ENCODE results near the gene LRP5.

Gene LRP5

GRCh38 chr11:68392822-68393221 is 80.4 kb downstream of the LRP5 start:
- Histone ChIP-seq H3K36me3 (ENCODE audit: control insufficient read depth in 1 of 2, insufficient read depth in 2 of 2, low read depth in 1 of 2, low read length in 2 of 2) (peaks cover 15 to 45% of the 10 kb centered on the region in 2 experiments), H3K9me3 (ENCODE audit: control insufficient read depth, low read length) (no peaks in the 10 kb centered on the region), H3K79me1 (replicated peaks; ENCODE audit: low read length, poor library complexity, severe bottlenecking) (peaks cover 22% of the 10 kb centered on the region), H2BK12ac (ENCODE audit: low read length in 2 of 2) (no peak overlapping the region), H2BK120ac (ENCODE audit: low read depth, low read length) (no peak overlapping the region), H3K4ac (ENCODE audit: low read depth in 1 of 2, low read length in 2 of 2) (no peak overlapping the region), H2BK5ac (ENCODE audit: low read depth, low read length, poor library complexity, severe bottlenecking) (no peak overlapping the region), H3K23ac (ENCODE audit: low read length in 2 of 2) (no peak overlapping the region), H3K9ac (ENCODE audit: low read length) (no peak overlapping the region), H3K4me1 (ENCODE audit: control insufficient read depth, insufficient read depth, low read depth, low read length) (peaks cover 6% of the 10 kb centered on the region), H2BK15ac (ENCODE audit: low read depth, poor library complexity, severe bottlenecking) (no peak overlapping the region), H2AFZ (ENCODE audit: low read depth, low read length) (no peak overlapping the region), H3K27ac (ENCODE audit: low read length, poor library complexity, severe bottlenecking) (no peak overlapping the region), H3K14ac (ENCODE audit: low read length in 2 of 2) (no peak overlapping the region), H2AK5ac (ENCODE audit: low read length, severe bottlenecking) (no peak overlapping the region), H4K91ac (ENCODE audit: low read length) (no peak overlapping the region), H3K4me2 (ENCODE audit: low read length, poor library complexity, severe bottlenecking) (no peak overlapping the region), H3K4me3 (ENCODE audit: insufficient read depth in 1 of 2, low read depth in 1 of 2, low read length in 2 of 2) (no peak overlapping the region), H3K18ac (ENCODE audit: low read depth in 1 of 2, low read length in 2 of 2) (no peak overlapping the region), H4K8ac (ENCODE audit: low read length) (no peak overlapping the region), H3K27me3 (ENCODE audit: control insufficient read depth in 1 of 2, insufficient read depth in 1 of 2, low read length in 2 of 2) (no peaks in the 10 kb centered on the region)
- 95% methylated on average over 7 of the region's 7 CpGs for WGBS
- no peak for DNase-seq

GRCh38 chr11:68396516-68396915 is 84.1 kb downstream of the LRP5 start:
- H3K9ac ChIP-seq (ENCODE audit: low read length), result no peak overlapping the region
- H3K18ac ChIP-seq (ENCODE audit: low read depth in 1 of 2, low read length in 2 of 2), result no peak overlapping the region
- no peak overlapping the region for H3K4me2 ChIP-seq (ENCODE audit: low read length, poor library complexity, severe bottlenecking)
- H3K27ac ChIP-seq (ENCODE audit: low read length, poor library complexity, severe bottlenecking), result no peak overlapping the region
- no peak overlapping the region for H3K23ac ChIP-seq (ENCODE audit: low read length in 2 of 2)
- no peaks in the 10 kb centered on the region for H3K9me3 ChIP-seq (ENCODE audit: control insufficient read depth, low read length)
- peaks cover 0 to 31% of the 10 kb centered on the region in 2 experiments for H3K36me3 ChIP-seq (ENCODE audit: control insufficient read depth in 1 of 2, insufficient read depth in 2 of 2, low read depth in 1 of 2, low read length in 2 of 2)
- H2AK5ac ChIP-seq (ENCODE audit: low read length, severe bottlenecking), result no peak overlapping the region
- 96% methylated on average over 12 of the region's 12 CpGs for WGBS
- no peak for DNase-seq
- no peak overlapping the region for H4K8ac ChIP-seq (ENCODE audit: low read length)
- H3K14ac ChIP-seq (ENCODE audit: low read length in 2 of 2), result no peak overlapping the region
- H2BK120ac ChIP-seq (ENCODE audit: low read depth, low read length), result no peak overlapping the region
- H2BK15ac ChIP-seq (ENCODE audit: low read depth, poor library complexity, severe bottlenecking), result no peak overlapping the region
- H4K91ac ChIP-seq (ENCODE audit: low read length), result no peak overlapping the region
- no peak overlapping the region for H2BK12ac ChIP-seq (ENCODE audit: low read length in 2 of 2)
- H3K79me1 ChIP-seq (replicated peaks; ENCODE audit: low read length, poor library complexity, severe bottlenecking), result peaks cover 27% of the 10 kb centered on the region
- peaks cover 5% of the 10 kb centered on the region for H3K4me1 ChIP-seq (ENCODE audit: control insufficient read depth, insufficient read depth, low read depth, low read length)
- H3K4ac ChIP-seq (ENCODE audit: low read depth in 1 of 2, low read length in 2 of 2), result no peak overlapping the region
- no peak overlapping the region for H2AFZ ChIP-seq (ENCODE audit: low read depth, low read length)
- H3K4me3 ChIP-seq (ENCODE audit: insufficient read depth in 1 of 2, low read depth in 1 of 2, low read length in 2 of 2), result no peak overlapping the region
- no peaks in the 10 kb centered on the region for H3K27me3 ChIP-seq (ENCODE audit: control insufficient read depth in 1 of 2, insufficient read depth in 1 of 2, low read length in 2 of 2)
- H2BK5ac ChIP-seq (ENCODE audit: low read depth, low read length, poor library complexity, severe bottlenecking), result no peak overlapping the region

GRCh38 chr11:68397256-68397655 is 84.9 kb downstream of the LRP5 start:
- Histone ChIP-seq H3K79me1 (replicated peaks; ENCODE audit: low read length, poor library complexity, severe bottlenecking) (peaks cover 25% of the 10 kb centered on the region), H2BK5ac (ENCODE audit: low read depth, low read length, poor library complexity, severe bottlenecking) (no peak overlapping the region), H3K23ac (ENCODE audit: low read length in 2 of 2) (no peak overlapping the region), H3K4ac (ENCODE audit: low read depth in 1 of 2, low read length in 2 of 2) (no peak overlapping the region), H3K4me2 (ENCODE audit: low read length, poor library complexity, severe bottlenecking) (no peak overlapping the region), H3K14ac (ENCODE audit: low read length in 2 of 2) (no peak overlapping the region), H2BK12ac (ENCODE audit: low read length in 2 of 2) (no peak overlapping the region), H3K4me3 (ENCODE audit: insufficient read depth in 1 of 2, low read depth in 1 of 2, low read length in 2 of 2) (no peak overlapping the region), H3K9ac (ENCODE audit: low read length) (no peak overlapping the region), H2BK15ac (ENCODE audit: low read depth, poor library complexity, severe bottlenecking) (peak overlapping the region; percentile 19), H3K18ac (ENCODE audit: low read depth in 1 of 2, low read length in 2 of 2) (no peak overlapping the region), H2AK5ac (ENCODE audit: low read length, severe bottlenecking) (no peak overlapping the region), H4K8ac (ENCODE audit: low read length) (no peak overlapping the region), H3K27me3 (ENCODE audit: control insufficient read depth in 1 of 2, insufficient read depth in 1 of 2, low read length in 2 of 2) (no peaks in the 10 kb centered on the region), H3K27ac (ENCODE audit: low read length, poor library complexity, severe bottlenecking) (no peak overlapping the region), H2AFZ (ENCODE audit: low read depth, low read length) (no peak overlapping the region), H2BK120ac (ENCODE audit: low read depth, low read length) (no peak overlapping the region), H4K91ac (ENCODE audit: low read length) (no peak overlapping the region), H3K9me3 (ENCODE audit: control insufficient read depth, low read length) (no peaks in the 10 kb centered on the region), H3K36me3 (ENCODE audit: control insufficient read depth in 1 of 2, insufficient read depth in 2 of 2, low read depth in 1 of 2, low read length in 2 of 2) (peaks cover 5 to 33% of the 10 kb centered on the region in 2 experiments), H3K4me1 (ENCODE audit: control insufficient read depth, insufficient read depth, low read depth, low read length) (peaks cover 5% of the 10 kb centered on the region)
- no peak for DNase-seq
- 93% methylated on average over 14 of the region's 14 CpGs for WGBS

GRCh38 chr11:68398995-68399851 is 86.8 kb downstream of the LRP5 start:
- DNase-seq, result no peak
- H4K91ac ChIP-seq (ENCODE audit: low read length), result no peak overlapping the region
- H2BK12ac ChIP-seq (ENCODE audit: low read length in 2 of 2), result no peak overlapping the region
- H3K27me3 ChIP-seq (ENCODE audit: control insufficient read depth in 1 of 2, insufficient read depth in 1 of 2, low read length in 2 of 2), result no peaks in the 10 kb centered on the region
- peaks cover 5% of the 10 kb centered on the region for H3K4me1 ChIP-seq (ENCODE audit: control insufficient read depth, insufficient read depth, low read depth, low read length)
- no peaks in the 10 kb centered on the region for H3K9me3 ChIP-seq (ENCODE audit: control insufficient read depth, low read length)
- H3K79me1 ChIP-seq (replicated peaks; ENCODE audit: low read length, poor library complexity, severe bottlenecking), result peaks cover 25% of the 10 kb centered on the region
- H3K36me3 ChIP-seq (ENCODE audit: control insufficient read depth in 1 of 2, insufficient read depth in 2 of 2, low read depth in 1 of 2, low read length in 2 of 2), result peaks cover 20 to 48% of the 10 kb centered on the region in 2 experiments
- no peak overlapping the region for H3K4ac ChIP-seq (ENCODE audit: low read depth in 1 of 2, low read length in 2 of 2)
- peak overlapping the region; percentile 30 for H3K9ac ChIP-seq (ENCODE audit: low read length)
- no peak overlapping the region for H3K23ac ChIP-seq (ENCODE audit: low read length in 2 of 2)
- H3K4me2 ChIP-seq (ENCODE audit: low read length, poor library complexity, severe bottlenecking), result no peak overlapping the region
- H2AFZ ChIP-seq (ENCODE audit: low read depth, low read length), result no peak overlapping the region
- no peak overlapping the region for H2BK15ac ChIP-seq (ENCODE audit: low read depth, poor library complexity, severe bottlenecking)
- no peak overlapping the region for H2BK5ac ChIP-seq (ENCODE audit: low read depth, low read length, poor library complexity, severe bottlenecking)
- H2AK5ac ChIP-seq (ENCODE audit: low read length, severe bottlenecking), result no peak overlapping the region
- H3K18ac ChIP-seq (ENCODE audit: low read depth in 1 of 2, low read length in 2 of 2), result no peak overlapping the region
- H2BK120ac ChIP-seq (ENCODE audit: low read depth, low read length), result no peak overlapping the region
- H3K4me3 ChIP-seq (ENCODE audit: insufficient read depth in 1 of 2, low read depth in 1 of 2, low read length in 2 of 2), result no peak overlapping the region
- no peak overlapping the region for H4K8ac ChIP-seq (ENCODE audit: low read length)
- H3K14ac ChIP-seq (ENCODE audit: low read length in 2 of 2), result no peak overlapping the region
- H3K27ac ChIP-seq (ENCODE audit: low read length, poor library complexity, severe bottlenecking), result no peak overlapping the region
- WGBS, result 83% methylated on average over 17 of the region's 17 CpGs
